HS-27A (cell line): ENCODE measurements around the gene SH3D19.
"Not testable (repeated sequence)": the region's sequence is repeated elsewhere in the genome, so short reads cannot be mapped to it uniquely, and the experiment has no call there.

Source experiments
- DNase-seq: peaks from one replicate; pipeline ENCODE4 v3.0.0-alpha.2; 2012; ENCODE audit warnings: low read depth, missing footprints

Gene SH3D19

GRCh38 chr4:151276787-151277562 lies 48.4 kb downstream of the SH3D19 start, which contains the start of gene PRSS48:
Gene PRSS48 (plus strand): TSS chr4:151277161. CDS start chr4:151277173, 12 bp downstream.
- no peak for DNase-seq

- DNase-seq, result not testable (repeated sequence)
Observed at GRCh38 chr4:151268905-151269304, 56.5 kb downstream of the SH3D19 start.

- DNase-seq, result no peak
Observed at GRCh38 chr4:151267822-151268535, 57.4 kb downstream of the SH3D19 start.

- DNase-seq, result no peak
Observed at GRCh38 chr4:151267104-151267503, 58.3 kb downstream of the SH3D19 start.

GRCh38 chr4:151266497-151266896 lies 58.9 kb downstream of the SH3D19 start:
- DNase-seq, result no peak

- DNase-seq, result no peak
Observed at GRCh38 chr4:151263455-151263854, 62.0 kb downstream of the SH3D19 start.

- DNase-seq, result no peak
Observed at GRCh38 chr4:151260526-151260925, 64.9 kb downstream of the SH3D19 start.

- no peak for DNase-seq
Observed at GRCh38 chr4:151259752-151260151, 65.7 kb downstream of the SH3D19 start.

GRCh38 chr4:151257704-151258103 lies 67.7 kb downstream of the SH3D19 start:
- DNase-seq, result no peak

GRCh38 chr4:151256134-151256533 lies 69.3 kb downstream of the SH3D19 start:
- DNase-seq, result no peak

GRCh38 chr4:151255680-151256079 lies 69.7 kb downstream of the SH3D19 start:
- DNase-seq, result not testable (repeated sequence)

- DNase-seq, result not testable (repeated sequence)
Observed at GRCh38 chr4:151255226-151255625, 70.2 kb downstream of the SH3D19 start.

GRCh38 chr4:151251603-151252304 lies 73.7 kb downstream of the SH3D19 start:
- no peak for DNase-seq

GRCh38 chr4:151250706-151251105 lies 74.7 kb downstream of the SH3D19 start:
- no peak for DNase-seq

GRCh38 chr4:151248519-151248918 lies 76.9 kb downstream of the SH3D19 start:
- no peak for DNase-seq

GRCh38 chr4:151247395-151247794 lies 78.0 kb downstream of the SH3D19 start:
- DNase-seq, result no peak

GRCh38 chr4:151246742-151247141 lies 78.7 kb downstream of the SH3D19 start:
- DNase-seq, result no peak

- no peak for DNase-seq
Observed at GRCh38 chr4:151242305-151242704, 83.1 kb downstream of the SH3D19 start.

- DNase-seq, result no peak
Observed at GRCh38 chr4:151239608-151240007, 85.8 kb downstream of the SH3D19 start.

- DNase-seq, result no peak
Observed at GRCh38 chr4:151238477-151238876, 86.9 kb downstream of the SH3D19 start.

GRCh38 chr4:151236036-151236435 lies 89.4 kb downstream of the SH3D19 start:
- no peak for DNase-seq

GRCh38 chr4:151235373-151235772 lies 90.0 kb downstream of the SH3D19 start:
- not testable (repeated sequence) for DNase-seq

- DNase-seq, result no peak
Observed at GRCh38 chr4:151233600-151233999, 91.8 kb downstream of the SH3D19 start.
